MCF 10A (cell line): ENCODE measurements around the gene GALR1. TPM values are rescaled to one million over a fixed set of nuclear protein-coding genes. Genes with fewer than 3 reads are reported as not detected.

Experiments used
- BruUV-seq: library from RNA; stranded (reverse); fragments of 400-500 nt; replicated peaks from 2 replicates; lab custom pipeline; 2021; lab: Mats Ljungman, UMichigan
- CTCF ChIA-PET: fragments of 300-600 bp; sonication (Branson Sonifier 250); formaldehyde crosslinking; extraction: SDS; loops from one replicate; lab custom pipeline; 2021; ENCODE audit warnings: antibody characterized with exemption, inconsistent platforms; lab: Yijun Ruan, JAX
- POLR2A ChIA-PET: fragments of 300-600, 350-650 bp; sonication (Branson Sonifier 250); formaldehyde crosslinking; extraction: SDS; loops from one replicate; lab custom pipeline; 2020; ENCODE audit warnings: antibody characterized with exemption, inconsistent platforms; lab: Yijun Ruan, JAX
- DNase-seq: peaks from one replicate; pipeline ENCODE4 v3.0.0-alpha.2; 2018; ENCODE audit not compliant: unreplicated experiment
- H3K27ac Mint-ChIP-seq: one replicate; pipeline ENCODE4 v1.8.0; 2022; ENCODE audit warnings: mild to moderate bottlenecking, low read depth, mixed read lengths; ENCODE audit not compliant: unreplicated experiment
- H3K27me3 Mint-ChIP-seq: one replicate; pipeline ENCODE4 v1.8.0; 2022; ENCODE audit warnings: mixed read lengths; ENCODE audit not compliant: insufficient read depth, unreplicated experiment
- H3K36me3 Mint-ChIP-seq: one replicate; pipeline ENCODE4 v1.8.0; 2022; ENCODE audit warnings: mild to moderate bottlenecking, moderate library complexity, mixed read lengths; ENCODE audit not compliant: insufficient read depth, unreplicated experiment
- H3K4me1 Mint-ChIP-seq: one replicate; pipeline ENCODE4 v1.8.0; 2022; ENCODE audit warnings: mixed read lengths; ENCODE audit not compliant: insufficient read depth, unreplicated experiment
- H3K4me3 Mint-ChIP-seq: one replicate; pipeline ENCODE4 v1.8.0; 2022; ENCODE audit warnings: mild to moderate bottlenecking, moderate library complexity, mixed read lengths; ENCODE audit not compliant: unreplicated experiment
- H3K9me3 Mint-ChIP-seq: one replicate; pipeline ENCODE4 v1.8.0; 2022; ENCODE audit warnings: mixed read lengths; ENCODE audit not compliant: unreplicated experiment
- intact Hi-C: fragments of 100-400 bp; cut with micrococcal nuclease; formaldehyde crosslinking; loops from 2 replicates; pipeline ENCODE4 v1.14.1; 2022
- total RNA-seq: library from RNA; stranded (reverse); gene quantifications from 2 replicates; pipeline ENCODE4 v1.2.3, GENCODE V29; 2022
- TF ChIP-seq, protein P1 (sequence below): fragments of 200-600 bp; IDR thresholded peaks from one replicate; pipeline ENCODE4 v1.8.0; 2022; ENCODE audit warnings: antibody characterized with exemption, mild to moderate bottlenecking; ENCODE audit not compliant: unreplicated experiment

The GALR1 gene
- total RNA-seq, 1 experiment from 2014 or later = not detected

DNA sequence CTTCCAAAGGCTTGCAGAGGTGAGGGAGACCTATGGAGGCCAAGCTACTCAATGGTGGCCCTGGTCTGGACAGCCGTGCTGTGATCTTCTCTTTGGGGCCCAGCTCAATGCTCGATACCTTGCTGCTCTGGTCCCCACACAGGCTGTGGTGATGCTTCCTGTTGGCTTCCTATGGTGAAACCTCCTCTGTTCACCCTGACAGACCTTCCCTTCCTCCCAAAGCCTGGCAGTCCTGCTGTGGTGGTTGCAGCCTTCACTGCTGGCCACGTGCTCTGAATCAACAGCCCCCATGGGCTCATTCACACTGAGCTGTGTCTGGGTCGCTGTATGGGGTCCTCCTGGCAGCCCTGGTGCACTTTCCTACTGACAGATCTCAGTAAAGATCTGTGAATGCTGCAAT is 31.0 kb upstream of the GALR1 start:
- intact Hi-C loops = no loop called here
- ChIA-PET CTCF (interaction anchor here (0.5 to 1.7 kb wide), 3 partner anchors 205 to 268 kb away, joined by 3 to 7 read pairs (median 3); no protein-coding TSS in a partner anchor), POLR2A (no interaction called here)
- TF ChIP-seq, protein P1, sequence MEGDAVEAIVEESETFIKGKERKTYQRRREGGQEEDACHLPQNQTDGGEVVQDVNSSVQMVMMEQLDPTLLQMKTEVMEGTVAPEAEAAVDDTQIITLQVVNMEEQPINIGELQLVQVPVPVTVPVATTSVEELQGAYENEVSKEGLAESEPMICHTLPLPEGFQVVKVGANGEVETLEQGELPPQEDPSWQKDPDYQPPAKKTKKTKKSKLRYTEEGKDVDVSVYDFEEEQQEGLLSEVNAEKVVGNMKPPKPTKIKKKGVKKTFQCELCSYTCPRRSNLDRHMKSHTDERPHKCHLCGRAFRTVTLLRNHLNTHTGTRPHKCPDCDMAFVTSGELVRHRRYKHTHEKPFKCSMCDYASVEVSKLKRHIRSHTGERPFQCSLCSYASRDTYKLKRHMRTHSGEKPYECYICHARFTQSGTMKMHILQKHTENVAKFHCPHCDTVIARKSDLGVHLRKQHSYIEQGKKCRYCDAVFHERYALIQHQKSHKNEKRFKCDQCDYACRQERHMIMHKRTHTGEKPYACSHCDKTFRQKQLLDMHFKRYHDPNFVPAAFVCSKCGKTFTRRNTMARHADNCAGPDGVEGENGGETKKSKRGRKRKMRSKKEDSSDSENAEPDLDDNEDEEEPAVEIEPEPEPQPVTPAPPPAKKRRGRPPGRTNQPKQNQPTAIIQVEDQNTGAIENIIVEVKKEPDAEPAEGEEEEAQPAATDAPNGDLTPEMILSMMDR = no peak
- H3K27ac Mint-ChIP-seq = no peak overlapping the region
- H3K4me1 Mint-ChIP-seq = peaks cover 8% of the 10 kb centered on the region
- H3K36me3 Mint-ChIP-seq = no peaks in the 10 kb centered on the region
- H3K9me3 Mint-ChIP-seq = peaks cover 7% of the 10 kb centered on the region
- no peak overlapping the region for H3K4me3 Mint-ChIP-seq
- DNase-seq = no peak
- peaks cover 11% of the 10 kb centered on the region for H3K27me3 Mint-ChIP-seq
- no TSS peak for BruUV-seq

DNA sequence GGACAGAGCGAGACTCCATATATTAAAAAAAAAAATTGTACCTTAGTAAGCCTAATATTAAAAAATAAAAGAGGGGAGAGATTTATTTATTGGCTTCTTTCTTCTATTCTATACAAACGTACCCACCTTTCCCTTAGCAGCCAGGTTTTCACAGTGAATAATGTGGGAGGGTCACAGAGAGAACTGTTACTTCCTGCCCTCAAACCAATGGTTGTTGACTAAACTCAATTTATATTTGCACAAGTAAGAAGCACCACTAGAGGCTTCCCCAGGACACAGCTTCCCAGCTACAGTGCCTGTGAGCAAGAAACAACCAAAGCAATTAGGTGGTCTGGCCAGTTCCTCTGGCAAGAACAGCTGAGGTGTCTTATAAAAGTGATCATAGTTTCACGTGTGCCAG is 28.9 kb upstream of the GALR1 start:
- H3K4me3 Mint-ChIP-seq = no peak overlapping the region
- peaks cover 7% of the 10 kb centered on the region for H3K9me3 Mint-ChIP-seq
- BruUV-seq = no TSS peak
- no peak overlapping the region for H3K27ac Mint-ChIP-seq
- ChIA-PET POLR2A (no interaction called here), CTCF (interaction anchor here (0.6 to 1.5 kb wide), 4 partner anchors 9 to 1381 kb away, joined by 3 to 4 read pairs (median 3); no protein-coding TSS in a partner anchor)
- H3K36me3 Mint-ChIP-seq = no peaks in the 10 kb centered on the region
- H3K27me3 Mint-ChIP-seq = peaks cover 11% of the 10 kb centered on the region
- no peak for DNase-seq
- H3K4me1 Mint-ChIP-seq = peaks cover 10% of the 10 kb centered on the region
- intact Hi-C loops = loop anchor here (10.0 kb wide), 1 partner anchor 214 kb away; no protein-coding TSS in a partner anchor
- TF ChIP-seq, protein P1 = no peak

DNA sequence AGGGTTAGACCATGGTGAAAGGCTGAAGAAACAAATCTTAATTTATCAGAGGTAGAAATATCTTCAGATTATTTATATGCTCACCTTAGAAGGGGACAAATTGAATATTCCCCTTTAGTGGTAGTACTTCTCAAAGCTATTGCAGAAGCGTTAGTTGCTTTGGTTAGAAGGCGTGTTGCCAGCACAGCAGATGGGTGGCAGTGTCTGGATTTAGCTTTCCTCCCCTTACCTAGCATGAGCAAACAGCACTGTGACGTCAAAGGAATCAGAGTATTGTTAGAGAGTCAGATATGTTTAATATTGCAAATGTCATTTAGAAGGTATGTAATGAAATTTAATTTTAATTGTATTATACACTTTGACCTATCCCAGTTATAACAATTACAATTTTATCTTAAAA is 27.2 kb upstream of the GALR1 start:
- Mint-ChIP-seq H3K4me1 (peaks cover 10% of the 10 kb centered on the region), H3K36me3 (no peaks in the 10 kb centered on the region), H3K9me3 (peaks cover 7% of the 10 kb centered on the region), H3K27ac (no peak overlapping the region), H3K4me3 (no peak overlapping the region), H3K27me3 (peaks cover 18% of the 10 kb centered on the region)
- no peak for DNase-seq
- BruUV-seq = no TSS peak
- CTCF ChIA-PET = interaction anchor here (0.5 to 2.1 kb wide), 4 partner anchors 11 to 92 kb away, joined by 3 to 7 read pairs (median 4); no protein-coding TSS in a partner anchor
- POLR2A ChIA-PET = no interaction called here
- TF ChIP-seq, protein P1 = no peak
- intact Hi-C loops = loop anchor here (10.0 kb wide), 1 partner anchor 212 kb away; no protein-coding TSS in a partner anchor

DNA sequence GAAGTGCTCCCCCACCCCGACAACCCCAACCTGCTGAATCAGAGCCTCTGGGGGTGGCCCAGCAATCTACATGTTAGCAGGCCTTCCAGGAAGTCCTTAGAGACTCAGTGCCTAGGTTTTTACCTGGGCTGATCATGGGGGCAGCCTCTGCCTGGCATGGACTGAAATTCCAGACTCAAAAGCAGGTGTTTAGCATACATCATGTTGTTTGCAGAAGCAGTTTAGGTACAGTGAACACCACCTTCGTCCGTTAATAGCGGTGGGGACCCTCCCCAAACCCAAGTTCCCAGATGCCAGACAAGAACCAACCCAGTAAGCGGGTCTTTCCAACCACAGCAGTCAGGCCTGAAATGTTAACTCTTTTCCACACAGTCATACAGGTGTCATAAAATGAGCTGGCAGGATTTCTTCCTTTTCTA is 26.4 kb upstream of the GALR1 start:
- TF ChIP-seq, protein P1 = no peak
- H3K27ac Mint-ChIP-seq = peak overlapping the region; percentile 76
- CTCF ChIA-PET = interaction anchor here (0.5 to 2.1 kb wide), 3 partner anchors 11 to 1965 kb away, joined by 3 to 7 read pairs (median 3); no protein-coding TSS in a partner anchor
- peaks cover 25% of the 10 kb centered on the region for H3K27me3 Mint-ChIP-seq
- intact Hi-C loops = loop anchor here (10.0 kb wide), 1 partner anchor 212 kb away; no protein-coding TSS in a partner anchor
- POLR2A ChIA-PET = no interaction called here
- no TSS peak for BruUV-seq
- H3K36me3 Mint-ChIP-seq = no peaks in the 10 kb centered on the region
- peaks cover 7% of the 10 kb centered on the region for H3K9me3 Mint-ChIP-seq
- H3K4me3 Mint-ChIP-seq = no peak overlapping the region
- DNase-seq = peak; percentile 17
- peaks cover 10% of the 10 kb centered on the region for H3K4me1 Mint-ChIP-seq
